Upper lobe of left lung (tissue), 4 donors: ENCODE measurements around the gene TMEM94.

ENCODE experiments used
- POLR2A ChIP-seq, 4 donors: fragments of 450-650 bp; IDR thresholded peaks; one replicate each; pipeline ENCODE4 v1.5.1; 2016 to 2017; ENCODE audit warnings: antibody characterized with exemption in 4 of 4, mild to moderate bottlenecking in 2 of 4
- POLR2AphosphoS5 ChIP-seq, 2 donors: sonication (generic); formaldehyde crosslinking; IDR thresholded peaks; one replicate each; pipeline ENCODE4 v1.5.1; 2017; ENCODE audit warnings: antibody characterized with exemption in 2 of 2

GRCh38 chr17:75487351-75488070 lies 31.1 kb downstream of the TMEM94 start:
- TF ChIP-seq POLR2AphosphoS5 (IDR thresholded peaks at IDR 0.05) (peak; percentile 28 to 30), POLR2A (IDR thresholded peaks at IDR 0.05) (no peak)
